ENCODE data around the gene GIT2.
"Not testable (repeated sequence)": the region's sequence is repeated elsewhere in the genome, so short reads cannot be mapped to it uniquely, and the experiment has no call there.

Gene GIT2

GRCh38 chr12:109893261-109893995, 102.7 kb downstream of the GIT2 start:
- no peak for TF ChIP-seq JUND (IDR thresholded peaks at IDR 0.05; ENCODE audit: low read depth)
- in situ Hi-C loops (cut with HindIII; ENCODE audit: low pct_unique_long_range_greater_than_20kb, low sequenced_read_pairs) = no loop called here
- no peak for DNase-seq (ENCODE audit: low read depth in 1 of 2, low spot score in 1 of 2)

GRCh38 chr12:109892748-109893147, 103.4 kb downstream of the GIT2 start:
- in situ Hi-C loops (cut with HindIII; ENCODE audit: low pct_unique_long_range_greater_than_20kb, low sequenced_read_pairs) = no loop called here
- no peak for DNase-seq (ENCODE audit: low read depth in 1 of 2, low spot score in 1 of 2)
- no peak for TF ChIP-seq JUND (IDR thresholded peaks at IDR 0.05; ENCODE audit: low read depth)

- in situ Hi-C loops (cut with HindIII; ENCODE audit: low pct_unique_long_range_greater_than_20kb, low sequenced_read_pairs) = no loop called here
- no peak for TF ChIP-seq JUND (IDR thresholded peaks at IDR 0.05; ENCODE audit: low read depth)
- no peak for DNase-seq (ENCODE audit: low read depth in 1 of 2, low spot score in 1 of 2)
These were observed 103.9 kb downstream of the GIT2 start for GRCh38 chr12:109892165-109892715.

GRCh38 chr12:109891731-109892130, 104.4 kb downstream of the GIT2 start:
- in situ Hi-C loops (cut with HindIII; ENCODE audit: low pct_unique_long_range_greater_than_20kb, low sequenced_read_pairs); DNase-seq (ENCODE audit: low read depth in 1 of 2, low spot score in 1 of 2): not testable (repeated sequence)

- in situ Hi-C loops (cut with HindIII; ENCODE audit: low pct_unique_long_range_greater_than_20kb, low sequenced_read_pairs) = no loop called here
- no peak for DNase-seq (ENCODE audit: low read depth in 1 of 2, low spot score in 1 of 2)
- no peak for TF ChIP-seq JUND (IDR thresholded peaks at IDR 0.05; ENCODE audit: low read depth)
These were observed 105.5 kb downstream of the GIT2 start for GRCh38 chr12:109890620-109891170.

GRCh38 chr12:109888179-109889020, 107.8 kb downstream of the GIT2 start:
- no peak for DNase-seq (ENCODE audit: low read depth in 1 of 2, low spot score in 1 of 2)
- in situ Hi-C loops (cut with HindIII; ENCODE audit: low pct_unique_long_range_greater_than_20kb, low sequenced_read_pairs) = no loop called here
- TF ChIP-seq JUND (IDR thresholded peaks at IDR 0.05; ENCODE audit: low read depth) = no peak

- no peak for DNase-seq (ENCODE audit: low read depth in 1 of 2, low spot score in 1 of 2)
- in situ Hi-C loops (cut with HindIII; ENCODE audit: low pct_unique_long_range_greater_than_20kb, low sequenced_read_pairs) = no loop called here
- TF ChIP-seq JUND (IDR thresholded peaks at IDR 0.05; ENCODE audit: low read depth) = no peak
These were observed 110.6 kb downstream of the GIT2 start for GRCh38 chr12:109885616-109886015.

GRCh38 chr12:109883461-109883860, 112.7 kb downstream of the GIT2 start:
- no peak for DNase-seq (ENCODE audit: low read depth in 1 of 2, low spot score in 1 of 2)
- in situ Hi-C loops (cut with HindIII; ENCODE audit: low pct_unique_long_range_greater_than_20kb, low sequenced_read_pairs) = no loop called here
- no peak for TF ChIP-seq JUND (IDR thresholded peaks at IDR 0.05; ENCODE audit: low read depth)

GRCh38 chr12:109881752-109882151, 114.4 kb downstream of the GIT2 start:
- in situ Hi-C loops (cut with HindIII; ENCODE audit: low pct_unique_long_range_greater_than_20kb, low sequenced_read_pairs) = no loop called here
- DNase-seq (ENCODE audit: low read depth in 1 of 2, low spot score in 1 of 2) = no peak
- TF ChIP-seq JUND (IDR thresholded peaks at IDR 0.05; ENCODE audit: low read depth) = no peak

- in situ Hi-C loops (cut with HindIII; ENCODE audit: low pct_unique_long_range_greater_than_20kb, low sequenced_read_pairs) = no loop called here
- no peak for TF ChIP-seq JUND (IDR thresholded peaks at IDR 0.05; ENCODE audit: low read depth)
- peak in 1 of 2 experiments; percentile 36 for DNase-seq (ENCODE audit: low read depth in 1 of 2, low spot score in 1 of 2)
These were observed 115.2 kb downstream of the GIT2 start for GRCh38 chr12:109880938-109881337.

GRCh38 chr12:109880043-109880931, 115.9 kb downstream of the GIT2 start, which contains the start of gene GLTP:
GLTP (minus strand) TSS chr12:109880541; CDS start chr12:109880374, 167 bp downstream.
- no peak for TF ChIP-seq JUND (IDR thresholded peaks at IDR 0.05; ENCODE audit: low read depth)
- DNase-seq (ENCODE audit: low read depth in 1 of 2, low spot score in 1 of 2) = peak; percentile 95 to 96
- in situ Hi-C loops (cut with HindIII; ENCODE audit: low pct_unique_long_range_greater_than_20kb, low sequenced_read_pairs) = no loop called here
